ENCODE measurements around the gene ZNF30.

DNA sequence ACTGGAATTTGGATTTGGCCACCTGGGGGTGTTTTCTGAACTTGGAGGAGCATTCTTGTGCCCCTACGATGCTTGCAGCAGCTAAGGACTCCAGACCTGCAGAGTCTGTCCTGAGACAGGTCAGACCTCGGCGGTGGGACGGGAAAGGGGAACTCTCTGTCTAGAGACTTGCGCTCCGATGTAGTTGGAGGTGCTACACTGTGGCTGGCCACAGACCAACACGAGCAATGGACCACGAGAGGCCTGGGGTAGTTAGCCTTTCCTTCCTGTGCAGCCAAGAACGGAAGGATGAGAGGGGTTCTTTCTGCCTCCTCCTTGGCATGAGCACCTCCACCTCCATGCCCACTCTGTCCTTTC is 67.6 kb downstream of the ZNF30 start:
- TF ChIP-seq, protein P1, sequence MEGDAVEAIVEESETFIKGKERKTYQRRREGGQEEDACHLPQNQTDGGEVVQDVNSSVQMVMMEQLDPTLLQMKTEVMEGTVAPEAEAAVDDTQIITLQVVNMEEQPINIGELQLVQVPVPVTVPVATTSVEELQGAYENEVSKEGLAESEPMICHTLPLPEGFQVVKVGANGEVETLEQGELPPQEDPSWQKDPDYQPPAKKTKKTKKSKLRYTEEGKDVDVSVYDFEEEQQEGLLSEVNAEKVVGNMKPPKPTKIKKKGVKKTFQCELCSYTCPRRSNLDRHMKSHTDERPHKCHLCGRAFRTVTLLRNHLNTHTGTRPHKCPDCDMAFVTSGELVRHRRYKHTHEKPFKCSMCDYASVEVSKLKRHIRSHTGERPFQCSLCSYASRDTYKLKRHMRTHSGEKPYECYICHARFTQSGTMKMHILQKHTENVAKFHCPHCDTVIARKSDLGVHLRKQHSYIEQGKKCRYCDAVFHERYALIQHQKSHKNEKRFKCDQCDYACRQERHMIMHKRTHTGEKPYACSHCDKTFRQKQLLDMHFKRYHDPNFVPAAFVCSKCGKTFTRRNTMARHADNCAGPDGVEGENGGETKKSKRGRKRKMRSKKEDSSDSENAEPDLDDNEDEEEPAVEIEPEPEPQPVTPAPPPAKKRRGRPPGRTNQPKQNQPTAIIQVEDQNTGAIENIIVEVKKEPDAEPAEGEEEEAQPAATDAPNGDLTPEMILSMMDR (IDR thresholded peaks at IDR 0.05; ENCODE audit: low read depth, low read length, missing input control): no peak
- TF ChIP-seq JUND (IDR thresholded peaks at IDR 0.05) (no peak), RAD21 (IDR thresholded peaks at IDR 0.05) (no peak), FOXA1 (IDR thresholded peaks at IDR 0.05) (no peak)
